Uterus (tissue), 2 donors: Measurements from ENCODE around the gene IGFBP3.

Experiments
- CTCF ChIP-seq, 4 experiments: fragments of 200-600 bp in 2 of 4; fragments of 450-650 bp in 2 of 4; sonication (generic) in 2 of 4; IDR thresholded peaks; one replicate each; pipeline ENCODE4 v1.5.1; 2016 to 2019; ENCODE audit warnings: antibody characterized with exemption in 4 of 4, mild to moderate bottlenecking in 2 of 4, moderate library complexity in 1 of 4
- POLR2A ChIP-seq, 2 donors: fragments of 450-650 bp; IDR thresholded peaks; one replicate each; pipeline ENCODE4 v1.6.1; 2016; ENCODE audit warnings: antibody characterized with exemption in 2 of 2, mild to moderate bottlenecking in 1 of 2, moderate library complexity in 1 of 2

- TF ChIP-seq POLR2A (IDR thresholded peaks at IDR 0.05), result peak in 1 of 2 donors; percentile 70
- TF ChIP-seq CTCF (IDR thresholded peaks at IDR 0.05), result peak in 2 of 4 experiments; percentile 31 to 40
Observed at GRCh38 chr7:45920502-45921380, at the start of gene IGFBP3.
